ENCODE measurements around the gene EIF2AK2.

EIF2AK2 gene

GRCh38 chr2:37061776-37062175 lies 95.0 kb downstream of the EIF2AK2 start:
- no peak for TF ChIP-seq CTCF (IDR thresholded peaks at IDR 0.05; ENCODE audit: low read depth, low read length)
- DNase-seq, result no peak
- peaks cover 14% of the 10 kb centered on the region for H3K36me3 ChIP-seq
- H3K9me3 ChIP-seq, result no peaks in the 10 kb centered on the region
- no peak overlapping the region for H3K4me3 ChIP-seq (ENCODE audit: low read depth, low read length)
- H3K4me1 ChIP-seq, result no peaks in the 10 kb centered on the region
- no peaks in the 10 kb centered on the region for H3K27me3 ChIP-seq

- H3K36me3 ChIP-seq, result peaks cover 16% of the 10 kb centered on the region
- TF ChIP-seq CTCF (IDR thresholded peaks at IDR 0.05; ENCODE audit: low read depth, low read length), result no peak
These were observed 95.6 kb downstream of the EIF2AK2 start for GRCh38 chr2:37061013-37061711.

GRCh38 chr2:37060446-37060845 lies 96.3 kb downstream of the EIF2AK2 start:
- H3K36me3 ChIP-seq, result peaks cover 13% of the 10 kb centered on the region
- no peak overlapping the region for H3K4me3 ChIP-seq (ENCODE audit: low read depth, low read length)

More at GRCh38 chr2:37061013-37061711, 95.6 kb downstream of the EIF2AK2 start:
- Histone ChIP-seq H3K9me3 (no peaks in the 10 kb centered on the region), H3K4me3 (ENCODE audit: low read depth, low read length) (no peak overlapping the region), H3K4me1 (no peaks in the 10 kb centered on the region), H3K27me3 (no peaks in the 10 kb centered on the region)
- no peak for DNase-seq

GRCh38 chr2:37059841-37060240 lies 96.9 kb downstream of the EIF2AK2 start:
- TF ChIP-seq CTCF (IDR thresholded peaks at IDR 0.05; ENCODE audit: low read depth, low read length), result no peak
- no peak overlapping the region for H3K4me3 ChIP-seq (ENCODE audit: low read depth, low read length)
- peaks cover 10% of the 10 kb centered on the region for H3K36me3 ChIP-seq
- H3K27me3 ChIP-seq, result no peaks in the 10 kb centered on the region
- H3K9me3 ChIP-seq, result no peaks in the 10 kb centered on the region
- no peaks in the 10 kb centered on the region for H3K4me1 ChIP-seq
- DNase-seq, result no peak

More at GRCh38 chr2:37060446-37060845, 96.3 kb downstream of the EIF2AK2 start:
- no peak for TF ChIP-seq CTCF (IDR thresholded peaks at IDR 0.05; ENCODE audit: low read depth, low read length)
- H3K4me1 ChIP-seq, result no peaks in the 10 kb centered on the region
- no peaks in the 10 kb centered on the region for H3K9me3 ChIP-seq
- no peaks in the 10 kb centered on the region for H3K27me3 ChIP-seq
- no peak for DNase-seq

- no peak for TF ChIP-seq CTCF (IDR thresholded peaks at IDR 0.05; ENCODE audit: low read depth, low read length)
- Histone ChIP-seq H3K4me3 (ENCODE audit: low read depth, low read length) (no peak overlapping the region), H3K9me3 (no peaks in the 10 kb centered on the region), H3K36me3 (peaks cover 17% of the 10 kb centered on the region), H3K27me3 (no peaks in the 10 kb centered on the region), H3K4me1 (no peaks in the 10 kb centered on the region)
- DNase-seq, result no peak
These were observed 104.0 kb downstream of the EIF2AK2 start for GRCh38 chr2:37052600-37053332.
